Activated CD4-positive, alpha-beta memory T cell treated with anti-CD3 and anti-CD28 coated beads for 36 hours (primary cell): ENCODE results near the gene CDC45. TPM values are rescaled to one million over a fixed set of nuclear protein-coding genes. Genes with fewer than 3 reads are reported as not detected.
"Not testable (repeated sequence)": the region's sequence is repeated elsewhere in the genome, so short reads cannot be mapped to it uniquely, and the experiment has no call there.

Source experiments
- CTCF ChIA-PET: fragments of 350-600 bp; sonication (Branson Sonifier 250); formaldehyde crosslinking; loops from one replicate; lab custom pipeline; 2021; ENCODE audit warnings: antibody characterized with exemption, inconsistent platforms; lab: Charles Lee
- POLR2A ChIA-PET: fragments of 350-600 bp; sonication (Branson Sonifier 250); formaldehyde crosslinking; loops from one replicate; lab custom pipeline; 2021; ENCODE audit warnings: antibody characterized with exemption; lab: Charles Lee
- DNase-seq: peaks from one replicate; pipeline ENCODE4 v3.0.0-alpha.2; 2020
- H3K27ac Mint-ChIP-seq: one replicate; pipeline ENCODE4 v1.8.0; 2021; ENCODE audit warnings: mixed read lengths
- H3K27me3 Mint-ChIP-seq: one replicate; pipeline ENCODE4 v1.8.0; 2021; ENCODE audit warnings: mixed read lengths
- H3K36me3 Mint-ChIP-seq: one replicate; pipeline ENCODE4 v1.8.0; 2021; ENCODE audit warnings: mixed read lengths
- H3K4me1 Mint-ChIP-seq: one replicate; pipeline ENCODE4 v1.8.0; 2021; ENCODE audit warnings: low read depth, mixed read lengths
- H3K4me3 Mint-ChIP-seq: one replicate; pipeline ENCODE4 v1.8.0; 2021; ENCODE audit warnings: mild to moderate bottlenecking, mixed read lengths
- H3K9me3 Mint-ChIP-seq: one replicate; pipeline ENCODE4 v1.8.0; 2021; ENCODE audit warnings: mixed read lengths
- intact Hi-C: fragments of 100-400 bp; cut with micrococcal nuclease; formaldehyde crosslinking; loops from one replicate; pipeline ENCODE4 v1.15.1; 2023
- total RNA-seq, 2 experiments: library from RNA; stranded (reverse); gene quantifications; one replicate each; pipeline ENCODE4 v1.2.3, GENCODE V29; 2021

The CDC45 gene
- total RNA-seq, 2 experiments from 2014 or later: 122 to 130 TPM

DNA sequence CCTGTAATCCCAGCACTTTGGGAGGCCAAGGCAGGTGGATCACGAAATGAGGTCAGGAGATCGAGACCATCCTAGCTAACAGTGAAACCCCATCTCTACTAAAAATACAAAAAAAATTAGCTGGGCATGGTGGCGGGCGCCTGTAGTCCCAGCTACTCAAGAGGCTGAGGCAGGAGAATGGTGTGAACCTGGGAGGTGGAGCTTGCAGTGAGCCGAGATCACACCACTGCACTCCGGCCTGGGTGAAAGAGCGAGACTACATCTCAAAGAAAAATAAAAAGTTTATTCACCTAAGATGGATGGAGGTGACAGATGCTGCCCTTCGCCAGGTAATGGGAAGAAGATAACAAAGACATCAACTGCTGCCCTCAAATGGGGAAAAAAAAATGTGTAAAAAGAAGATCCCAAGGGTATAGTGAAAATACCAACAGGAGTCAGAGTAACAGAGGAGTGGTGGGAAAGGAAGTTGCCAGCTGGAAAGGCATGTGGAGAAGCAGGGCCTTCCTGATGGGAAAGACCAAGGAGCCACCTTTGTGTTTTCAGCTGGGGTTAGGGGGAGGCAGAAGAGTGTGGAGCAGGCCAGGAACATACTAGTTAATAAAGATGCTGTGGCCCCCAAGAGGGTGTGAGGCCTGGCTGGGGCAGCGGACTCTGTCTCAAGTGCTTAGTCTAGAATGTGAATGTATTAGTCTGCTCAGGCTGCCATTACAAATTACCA lies 43.1 kb upstream of the CDC45 start:
- DNase-seq, H3K27me3 Mint-ChIP-seq, intact Hi-C loops, H3K9me3 Mint-ChIP-seq, H3K4me3 Mint-ChIP-seq: not testable (repeated sequence)
- Mint-ChIP-seq H3K4me1 (peaks cover 13% of the 10 kb centered on the region), H3K27ac (peak overlapping the region; percentile 33), H3K36me3 (peaks cover 20% of the 10 kb centered on the region)
- ChIA-PET CTCF (interaction anchor here (0.7 kb wide), 1 partner anchor 9 kb away, joined by 3 read pairs; no protein-coding TSS in a partner anchor), POLR2A (interaction anchor here (0.7 kb wide), 1 partner anchor 11 kb away, joined by 3 read pairs; the partner anchor contains the start of gene C22orf39)

GRCh38 chr22:19438298-19438697 lies 41.4 kb upstream of the CDC45 start:
- no peak overlapping the region for H3K4me3 Mint-ChIP-seq
- peaks cover 12% of the 10 kb centered on the region for H3K4me1 Mint-ChIP-seq
- ChIA-PET POLR2A (interaction anchor here (0.6 kb wide), 1 partner anchor 112 kb away, joined by 3 read pairs; no protein-coding TSS in a partner anchor), CTCF (no interaction called here)
- H3K27me3 Mint-ChIP-seq: no peaks in the 10 kb centered on the region
- no peak for DNase-seq
- H3K9me3 Mint-ChIP-seq: no peaks in the 10 kb centered on the region
- peaks cover 19% of the 10 kb centered on the region for H3K36me3 Mint-ChIP-seq
- intact Hi-C loops: no loop called here
- H3K27ac Mint-ChIP-seq: no peak overlapping the region

- H3K36me3 Mint-ChIP-seq: peaks cover 16% of the 10 kb centered on the region
- CTCF ChIA-PET: no interaction called here
- no peaks in the 10 kb centered on the region for H3K27me3 Mint-ChIP-seq
- H3K4me3 Mint-ChIP-seq: no peak overlapping the region
- DNase-seq: no peak
- no peak overlapping the region for H3K27ac Mint-ChIP-seq
- no peaks in the 10 kb centered on the region for H3K9me3 Mint-ChIP-seq
- POLR2A ChIA-PET: no interaction called here
- intact Hi-C loops: no loop called here
- H3K4me1 Mint-ChIP-seq: peaks cover 20% of the 10 kb centered on the region
Measured at GRCh38 chr22:19440411-19441195, 39.1 kb upstream of the CDC45 start.

- Mint-ChIP-seq H3K27me3 (no peaks in the 10 kb centered on the region), H3K9me3 (no peaks in the 10 kb centered on the region), H3K27ac (no peak overlapping the region), H3K4me3 (no peak overlapping the region), H3K36me3 (peaks cover 20% of the 10 kb centered on the region), H3K4me1 (peaks cover 30% of the 10 kb centered on the region)
- ChIA-PET POLR2A (interaction anchor here (1.2 kb wide), 1 partner anchor 10 kb away, joined by 3 read pairs; no protein-coding TSS in a partner anchor), CTCF (no interaction called here)
- intact Hi-C loops: no loop called here
- DNase-seq: no peak
Measured at GRCh38 chr22:19442166-19442565, 37.6 kb upstream of the CDC45 start.

DNA sequence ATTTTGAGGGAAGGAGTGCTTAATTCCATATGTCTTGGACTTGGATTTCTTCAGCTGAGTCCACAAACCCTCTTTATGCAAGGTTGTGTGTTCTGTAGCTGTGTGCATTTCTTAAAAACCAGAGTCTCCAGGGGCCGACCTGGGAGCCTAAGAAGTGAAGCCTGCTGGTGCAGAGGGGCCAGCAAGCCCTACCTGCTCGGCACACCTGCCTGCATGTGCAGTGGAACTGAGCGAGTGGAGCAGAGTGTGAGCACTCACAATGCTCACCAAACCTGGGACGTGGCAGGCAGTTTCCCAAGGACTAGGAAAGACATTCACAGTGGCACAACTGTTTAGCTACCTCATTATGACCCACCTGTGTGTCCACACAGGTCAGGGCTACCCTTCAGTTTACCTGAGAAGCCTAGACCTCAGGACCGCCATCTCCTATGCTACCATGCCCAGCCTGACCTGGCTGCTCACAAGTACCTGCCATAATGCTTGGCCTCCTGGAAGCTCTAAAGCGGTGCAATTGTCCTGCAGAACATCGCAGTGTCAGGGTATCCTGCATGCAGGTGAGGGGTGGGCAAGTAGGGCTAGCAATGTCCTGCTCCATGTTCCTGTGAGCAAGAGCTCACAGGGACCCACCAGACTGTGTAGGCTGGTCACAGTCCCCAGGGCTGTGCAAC lies 36.0 kb upstream of the CDC45 start:
- Mint-ChIP-seq H3K4me1 (peaks cover 39% of the 10 kb centered on the region), H3K36me3 (peaks cover 19% of the 10 kb centered on the region), H3K4me3 (no peak overlapping the region), H3K27ac (no peak overlapping the region), H3K27me3 (no peaks in the 10 kb centered on the region), H3K9me3 (no peaks in the 10 kb centered on the region)
- DNase-seq: no peak
- intact Hi-C loops: no loop called here
- CTCF ChIA-PET: interaction anchor here (1.4 kb wide), 1 partner anchor 35 kb away, joined by 4 read pairs; the partner anchor contains the start of gene UFD1
- POLR2A ChIA-PET: interaction anchor here (5.7 kb wide), 1 partner anchor 11 kb away, joined by 59 read pairs; the partner anchor contains the start of genes HIRA and MRPL40

DNA sequence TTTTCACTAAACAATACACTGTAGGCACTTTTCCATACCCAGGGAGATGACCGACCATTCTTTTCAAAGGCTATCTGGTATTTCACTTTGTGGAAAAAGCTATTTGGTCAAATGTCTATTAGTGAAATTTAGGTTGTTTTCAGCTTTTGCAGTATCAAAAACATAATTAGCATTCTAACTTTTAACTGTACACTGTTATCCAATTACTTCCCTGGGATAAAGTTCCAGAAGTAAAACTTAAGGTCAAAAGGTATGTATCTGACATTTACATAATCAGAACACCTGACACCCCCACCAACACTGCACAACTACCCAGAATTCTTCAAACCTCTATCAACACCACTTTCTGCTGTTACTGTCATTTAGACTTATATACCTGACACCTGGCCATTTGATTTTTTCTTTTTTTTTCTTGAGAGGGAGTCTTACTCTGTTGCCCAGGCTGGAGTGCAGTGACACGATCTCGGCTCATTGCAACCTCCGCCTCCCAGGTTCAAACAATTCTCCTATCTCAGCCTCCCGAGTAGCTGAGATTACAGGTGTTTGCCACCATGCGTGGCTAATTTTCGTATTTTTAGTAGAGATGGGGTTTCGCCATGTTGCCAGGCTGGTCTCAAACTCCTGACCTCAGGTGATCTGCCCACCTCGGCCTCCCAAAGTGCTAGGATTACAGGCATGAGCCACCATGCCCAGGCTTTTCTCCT lies 34.3 kb upstream of the CDC45 start:
- Mint-ChIP-seq H3K4me1 (peaks cover 49% of the 10 kb centered on the region), H3K4me3 (peak overlapping the region; percentile 10), H3K27ac (peak overlapping the region; percentile 25), H3K36me3 (peaks cover 16% of the 10 kb centered on the region)
- H3K9me3 Mint-ChIP-seq, DNase-seq, H3K27me3 Mint-ChIP-seq, intact Hi-C loops: not testable (repeated sequence)
- POLR2A ChIA-PET: interaction anchor here (5.7 kb wide), 1 partner anchor 13 kb away, joined by 59 read pairs; the partner anchor contains the start of genes HIRA and MRPL40
- CTCF ChIA-PET: interaction anchor here (0.6 to 1.1 kb wide), 5 partner anchors 9 to 184 kb away, joined by 3 to 4 read pairs (median 3); no protein-coding TSS in a partner anchor

GRCh38 chr22:19446603-19447329 lies 33.0 kb upstream of the CDC45 start:
- H3K4me1 Mint-ChIP-seq: peaks cover 49% of the 10 kb centered on the region
- intact Hi-C loops: no loop called here
- peak overlapping the region; percentile 94 for H3K4me3 Mint-ChIP-seq
- peak overlapping the region; percentile 78 for H3K27ac Mint-ChIP-seq
- DNase-seq: no peak
- POLR2A ChIA-PET: interaction anchor here (0.6 to 5.7 kb wide), 6 partner anchors 10 to 155 kb away, joined by 3 to 59 read pairs (median 4); partner anchors contain the start of genes CDC45, CLTCL1, HIRA and MRPL40
- H3K36me3 Mint-ChIP-seq: peaks cover 16% of the 10 kb centered on the region
- H3K9me3 Mint-ChIP-seq: no peaks in the 10 kb centered on the region
- H3K27me3 Mint-ChIP-seq: no peaks in the 10 kb centered on the region
- CTCF ChIA-PET: interaction anchor here (1.0 to 1.4 kb wide), 2 partner anchors 183 to 267 kb away, joined by 3 read pairs; no protein-coding TSS in a partner anchor

DNA sequence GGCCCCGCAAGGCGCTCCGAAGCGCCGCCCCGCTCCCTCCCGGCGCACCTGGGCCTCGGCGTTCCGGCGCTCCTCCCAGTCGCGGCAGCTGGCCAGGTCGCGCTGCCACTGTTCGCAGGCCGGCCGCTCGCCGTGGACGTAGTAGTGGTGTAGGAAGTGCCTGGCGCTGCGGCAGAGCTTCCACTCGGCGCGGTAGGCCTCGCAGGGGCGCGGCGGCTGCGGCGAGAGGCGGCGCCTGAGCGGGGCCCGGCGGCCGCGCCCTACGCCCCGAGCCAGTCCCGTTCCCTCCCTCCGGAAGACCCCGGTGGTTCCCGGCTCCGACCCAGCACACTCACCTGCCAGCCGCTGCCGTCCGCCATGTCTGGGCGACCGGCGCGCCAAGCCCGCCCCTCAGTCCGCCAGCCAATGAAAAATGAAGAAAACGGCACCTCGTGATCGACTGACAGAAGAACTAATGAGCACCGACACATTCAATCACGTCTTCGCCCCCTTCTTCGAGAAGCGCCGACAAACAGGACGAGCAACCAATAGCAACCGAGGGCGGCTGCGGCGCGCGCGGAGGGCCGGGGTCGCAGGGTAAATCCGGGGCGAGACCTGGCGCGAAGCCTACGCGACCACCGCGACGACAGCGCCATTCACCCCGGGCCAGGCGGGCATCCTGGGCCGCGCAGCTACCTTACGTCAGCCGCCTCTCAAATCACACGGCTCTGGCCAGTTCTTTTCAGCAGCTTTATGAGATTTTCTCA lies 32.2 kb upstream of the CDC45 start, which contains the start of gene C22orf39:
Gene C22orf39, minus strand, starts transcription at position 382 of the 746 bp plus-strand sequence. Its CDS starts 23 bp downstream, at position 359.
- Mint-ChIP-seq H3K27ac (peak within 1 kb of the TSS; percentile 91), H3K9me3 (no peaks in the 10 kb centered on the region), H3K27me3 (no peaks in the 10 kb centered on the region), H3K36me3 (peaks cover 16% of the 10 kb centered on the region), H3K4me3 (peak within 1 kb of the TSS; percentile 94), H3K4me1 (peaks cover 47% of the 10 kb centered on the region)
- ChIA-PET POLR2A (interaction anchor here (0.6 to 5.7 kb wide), 7 partner anchors 11 to 156 kb away, joined by 3 to 59 read pairs (median 4); partner anchors contain the start of genes CDC45, CLTCL1, HIRA and MRPL40), CTCF (interaction anchor here (1.4 kb wide), 1 partner anchor 268 kb away, joined by 3 read pairs; no protein-coding TSS in a partner anchor)
- intact Hi-C loops: no loop called here
- peak; percentile 93 for DNase-seq

DNA sequence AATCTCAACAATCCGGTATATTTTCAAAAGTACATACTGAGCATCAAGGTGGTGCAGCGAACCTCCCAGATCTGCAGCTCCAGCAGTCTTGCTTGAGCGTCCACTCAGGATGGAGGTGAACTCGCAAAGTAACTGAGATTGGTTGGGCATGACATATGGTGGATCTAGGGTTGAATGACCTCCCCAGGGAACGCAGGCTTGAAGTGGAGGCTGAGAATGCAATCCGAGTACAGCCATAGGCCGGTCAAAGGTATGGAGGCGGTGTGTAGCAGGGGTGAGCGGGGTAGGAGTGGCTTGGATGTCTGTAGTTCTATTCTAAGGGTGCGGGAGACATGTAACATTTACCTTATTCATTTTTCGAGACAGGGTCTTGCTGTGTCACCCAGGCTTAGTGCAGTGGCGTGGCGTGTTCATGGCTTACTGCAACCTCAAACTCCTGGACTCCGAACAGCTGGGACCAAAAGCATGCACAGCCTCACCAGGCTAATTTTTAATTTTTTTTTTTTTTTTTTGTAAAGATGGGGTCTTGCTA lies 31.6 kb upstream of the CDC45 start:
- H3K9me3 Mint-ChIP-seq: no peaks in the 10 kb centered on the region
- peak overlapping the region; percentile 94 for H3K4me3 Mint-ChIP-seq
- POLR2A ChIA-PET: interaction anchor here (0.8 to 5.7 kb wide), 5 partner anchors 12 to 156 kb away, joined by 3 to 59 read pairs (median 3); partner anchors contain the start of genes CLTCL1, HIRA and MRPL40
- DNase-seq: peak; percentile 48
- peaks cover 20% of the 10 kb centered on the region for H3K36me3 Mint-ChIP-seq
- peaks cover 46% of the 10 kb centered on the region for H3K4me1 Mint-ChIP-seq
- intact Hi-C loops: no loop called here
- peak overlapping the region; percentile 91 for H3K27ac Mint-ChIP-seq
- CTCF ChIA-PET: interaction anchor here (1.4 kb wide), 1 partner anchor 269 kb away, joined by 3 read pairs; no protein-coding TSS in a partner anchor
- no peaks in the 10 kb centered on the region for H3K27me3 Mint-ChIP-seq
